Measurements from ENCODE around the gene KLHDC1. TPM values are rescaled to one million over a fixed set of nuclear protein-coding genes. Genes with fewer than 3 reads are reported as not detected.
"Not testable (repeated sequence)": the region's sequence is repeated elsewhere in the genome, so short reads cannot be mapped to it uniquely, and the experiment has no call there.

Gene KLHDC1
- total RNA-seq, 6 experiments from 2014 or later = 0.97 to 1.6 (median 1.2) TPM

DNA sequence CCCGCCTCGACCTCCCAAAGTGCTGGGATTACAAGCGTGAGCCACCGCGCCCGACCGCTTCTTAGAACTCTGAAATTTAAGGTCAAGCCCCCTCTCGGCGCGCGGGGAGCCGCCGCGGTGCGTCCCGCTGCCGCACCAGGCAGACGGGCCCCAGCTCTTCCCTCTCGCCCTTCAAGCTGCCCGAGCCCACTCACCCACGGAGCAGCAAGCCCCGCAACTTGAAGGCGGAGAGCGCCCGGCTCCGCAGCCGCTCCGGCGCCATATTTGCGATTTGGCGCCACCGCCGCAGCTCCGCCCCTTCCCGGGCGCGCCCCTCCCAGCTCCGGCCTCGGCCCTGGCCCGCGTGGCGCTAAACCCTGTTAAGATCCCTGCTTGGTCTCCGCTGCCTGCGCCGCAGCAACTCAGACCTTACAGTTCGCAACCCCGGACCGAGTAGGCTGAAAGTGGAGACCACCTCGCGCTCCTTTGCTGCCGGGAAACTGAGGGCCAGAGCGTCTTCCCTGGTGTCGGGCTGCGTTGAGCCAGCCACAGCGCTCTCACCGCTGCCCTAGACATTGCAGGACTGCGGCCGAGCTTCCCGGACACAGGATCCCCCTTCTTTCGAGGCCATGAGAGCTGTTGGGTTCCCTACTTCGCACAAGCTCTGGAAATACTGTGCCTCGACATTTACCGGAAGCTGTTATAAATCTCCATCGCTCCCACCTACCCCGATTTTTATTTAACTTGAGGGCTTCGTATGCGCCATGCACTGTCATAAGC is 4.8 kb upstream of the KLHDC1 start, which contains the start of gene POLE2:
Gene POLE2, minus strand, starts transcription at position 273 of the 759 bp plus-strand sequence. Its CDS starts 11 bp downstream, at position 262.
- Mint-ChIP-seq H3K4me3 (peak within 1 kb of the TSS; percentile 85), H3K27ac (peak within 1 kb of the TSS; percentile 78), H3K9me3 (no peaks in the 10 kb centered on the region), H3K27me3 (ENCODE audit: insufficient read depth) (peaks cover 2% of the 10 kb centered on the region; the same call in 1 of the 2 replicates), H3K36me3 (ENCODE audit: low read depth) (0 out of 2 replicates have a peak, but pooled peaks cover 5% of the 10 kb centered on the region), H3K4me1 (ENCODE audit: low read depth) (peaks cover 32% of the 10 kb centered on the region)
- TF ChIP-seq, protein P1, sequence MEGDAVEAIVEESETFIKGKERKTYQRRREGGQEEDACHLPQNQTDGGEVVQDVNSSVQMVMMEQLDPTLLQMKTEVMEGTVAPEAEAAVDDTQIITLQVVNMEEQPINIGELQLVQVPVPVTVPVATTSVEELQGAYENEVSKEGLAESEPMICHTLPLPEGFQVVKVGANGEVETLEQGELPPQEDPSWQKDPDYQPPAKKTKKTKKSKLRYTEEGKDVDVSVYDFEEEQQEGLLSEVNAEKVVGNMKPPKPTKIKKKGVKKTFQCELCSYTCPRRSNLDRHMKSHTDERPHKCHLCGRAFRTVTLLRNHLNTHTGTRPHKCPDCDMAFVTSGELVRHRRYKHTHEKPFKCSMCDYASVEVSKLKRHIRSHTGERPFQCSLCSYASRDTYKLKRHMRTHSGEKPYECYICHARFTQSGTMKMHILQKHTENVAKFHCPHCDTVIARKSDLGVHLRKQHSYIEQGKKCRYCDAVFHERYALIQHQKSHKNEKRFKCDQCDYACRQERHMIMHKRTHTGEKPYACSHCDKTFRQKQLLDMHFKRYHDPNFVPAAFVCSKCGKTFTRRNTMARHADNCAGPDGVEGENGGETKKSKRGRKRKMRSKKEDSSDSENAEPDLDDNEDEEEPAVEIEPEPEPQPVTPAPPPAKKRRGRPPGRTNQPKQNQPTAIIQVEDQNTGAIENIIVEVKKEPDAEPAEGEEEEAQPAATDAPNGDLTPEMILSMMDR (IDR thresholded peaks at IDR 0.05) = no peak
- DNase-seq = no peak

GRCh38 chr14:49688701-49689030 is 4.3 kb upstream of the KLHDC1 start:
- no peak for DNase-seq
- H3K27ac Mint-ChIP-seq = peak overlapping the region; percentile 64; the same call in 1 of the 2 replicates
- TF ChIP-seq, protein P1 (IDR thresholded peaks at IDR 0.05) = no peak
- 0 out of 2 replicates have a peak, but pooled peaks cover 5% of the 10 kb centered on the region for H3K36me3 Mint-ChIP-seq (ENCODE audit: low read depth)
- no peaks in the 10 kb centered on the region for H3K9me3 Mint-ChIP-seq
- peaks cover 2% of the 10 kb centered on the region; the same call in 1 of the 2 replicates for H3K27me3 Mint-ChIP-seq (ENCODE audit: insufficient read depth)
- peaks cover 32% of the 10 kb centered on the region for H3K4me1 Mint-ChIP-seq (ENCODE audit: low read depth)
- H3K4me3 Mint-ChIP-seq = peak overlapping the region; percentile 85

DNA sequence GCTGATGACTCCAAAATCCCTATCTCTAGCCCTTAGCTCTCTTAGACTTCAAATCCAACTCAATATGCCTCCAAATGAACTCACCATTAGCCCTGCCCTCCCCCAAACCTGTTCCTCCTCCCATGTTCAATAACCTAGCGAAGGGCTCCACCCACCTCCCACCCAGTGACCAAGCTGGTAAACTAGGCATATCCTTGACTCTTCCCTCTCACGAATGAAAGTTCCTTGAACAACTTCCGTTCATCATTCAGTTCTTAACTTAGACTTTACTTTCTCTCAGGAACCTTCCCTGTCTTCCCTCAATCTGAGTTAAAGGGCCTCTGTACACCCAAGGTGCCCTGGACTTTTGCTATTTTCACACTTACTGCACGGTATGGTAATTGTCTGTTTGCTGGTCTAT is 1.9 kb upstream of the KLHDC1 start:
- H3K36me3 Mint-ChIP-seq (ENCODE audit: low read depth) = 0 out of 2 replicates have a peak, but pooled peaks cover 5% of the 10 kb centered on the region
- H3K27me3 Mint-ChIP-seq (ENCODE audit: insufficient read depth) = peaks cover 2% of the 10 kb centered on the region; the same call in 1 of the 2 replicates
- no peaks in the 10 kb centered on the region for H3K9me3 Mint-ChIP-seq
- H3K4me1 Mint-ChIP-seq (ENCODE audit: low read depth) = peaks cover 40% of the 10 kb centered on the region
- no peak for DNase-seq
- TF ChIP-seq, protein P1 (IDR thresholded peaks at IDR 0.05) = no peak
- H3K4me3 Mint-ChIP-seq = 0 out of 2 replicates have a peak overlapping the region, but pooled peaks have one; percentile 86
- H3K27ac Mint-ChIP-seq = no peak overlapping the region

GRCh38 chr14:49692193-49692757 is 645 bp upstream of the KLHDC1 start:
- Mint-ChIP-seq H3K27ac (peak overlapping the region; percentile 85), H3K27me3 (ENCODE audit: insufficient read depth) (peaks cover 2% of the 10 kb centered on the region; the same call in 1 of the 2 replicates), H3K9me3 (no peaks in the 10 kb centered on the region), H3K4me3 (peak overlapping the region; percentile 86), H3K36me3 (ENCODE audit: low read depth) (0 out of 2 replicates have a peak, but pooled peaks cover 1% of the 10 kb centered on the region), H3K4me1 (ENCODE audit: low read depth) (peaks cover 31% of the 10 kb centered on the region)
- DNase-seq = no peak
- TF ChIP-seq, protein P1 (IDR thresholded peaks at IDR 0.05) = no peak

DNA sequence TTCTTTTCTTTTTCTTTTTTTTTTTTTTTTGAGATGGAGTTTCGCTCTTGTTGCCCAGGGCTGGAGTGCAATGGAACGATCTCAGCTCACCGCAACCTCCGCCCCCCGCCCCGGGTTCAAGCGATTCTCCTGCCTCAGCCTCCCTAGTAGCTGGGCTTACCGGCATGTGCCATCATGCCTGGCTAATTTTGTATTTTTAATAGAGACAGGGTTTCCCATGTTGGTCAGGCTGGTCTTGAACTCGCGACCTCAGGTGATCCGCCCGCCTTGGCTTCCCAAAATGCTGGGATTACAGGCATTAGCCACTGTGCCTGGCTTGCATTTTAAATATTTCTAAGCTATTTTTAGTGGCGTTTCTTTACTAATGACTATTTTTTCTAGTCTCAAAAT is 810 bp downstream of the KLHDC1 start:
- H3K4me3 Mint-ChIP-seq = peak overlapping the region; percentile 86
- H3K27me3 Mint-ChIP-seq (ENCODE audit: insufficient read depth); H3K36me3 Mint-ChIP-seq (ENCODE audit: low read depth); H3K9me3 Mint-ChIP-seq; DNase-seq: not testable (repeated sequence)
- peak overlapping the region; percentile 46 for H3K27ac Mint-ChIP-seq
- peaks cover 27% of the 10 kb centered on the region for H3K4me1 Mint-ChIP-seq (ENCODE audit: low read depth)

DNA sequence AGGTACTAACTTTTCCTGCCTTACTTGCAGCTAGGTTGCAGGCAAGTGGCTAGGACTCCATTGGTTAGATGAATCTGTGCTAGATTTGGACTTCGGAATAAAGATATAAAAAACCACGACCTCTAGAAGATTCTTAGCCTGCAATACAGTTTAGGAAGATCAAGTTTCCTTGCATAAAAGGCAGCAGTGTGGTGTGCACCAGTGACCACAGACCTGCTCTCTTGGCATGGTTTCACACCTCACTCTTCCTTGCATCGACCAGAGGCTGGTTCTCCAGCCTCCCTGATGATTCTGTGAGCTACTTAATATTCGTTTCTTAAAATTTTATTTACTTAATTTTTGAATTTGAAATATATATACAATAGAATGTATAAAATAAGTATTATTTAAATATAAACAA is 9.8 kb downstream of the KLHDC1 start:
- no peak overlapping the region for H3K4me3 Mint-ChIP-seq
- H3K9me3 Mint-ChIP-seq = no peaks in the 10 kb centered on the region
- H3K36me3 Mint-ChIP-seq (ENCODE audit: low read depth) = peaks cover 5% of the 10 kb centered on the region; the same call in 1 of the 2 replicates
- H3K27me3 Mint-ChIP-seq (ENCODE audit: insufficient read depth) = no peaks in the 10 kb centered on the region
- no peak overlapping the region for H3K27ac Mint-ChIP-seq
- TF ChIP-seq, protein P1 (IDR thresholded peaks at IDR 0.05) = no peak
- H3K4me1 Mint-ChIP-seq (ENCODE audit: low read depth) = no peaks in the 10 kb centered on the region
- DNase-seq = no peak
